Astrocyte (in vitro differentiated cells and primary cell): ENCODE measurements around the gene PSRC1. TPM values are rescaled to one million over a fixed set of nuclear protein-coding genes. Genes with fewer than 3 reads are reported as not detected.

Experiments used
- DNase-seq: peaks from one replicate; pipeline ENCODE4 v3.0.0-alpha.2; 2010; ENCODE audit warnings: low read depth
- FAIRE-seq: peaks from 2 replicates; lab custom pipeline; 2011; peaks lifted over from hg19 to GRCh38; lab: Jason Lieb, UNC
- H2AFZ ChIP-seq: 2 replicates; pipeline ENCODE4 v1.6.0; 2012; ENCODE audit warnings: low read depth, low read length, inconsistent platforms
- H3K27ac ChIP-seq: 2 replicates; pipeline ENCODE4 v1.5.1; 2011; ENCODE audit warnings: low read depth, low read length, inconsistent platforms
- H3K27me3 ChIP-seq: 2 replicates; pipeline ENCODE4 v1.6.0; 2011; ENCODE audit warnings: low read length, inconsistent platforms; ENCODE audit not compliant: insufficient read depth
- H3K36me3 ChIP-seq: 2 replicates; pipeline ENCODE4 v1.5.1; 2011; ENCODE audit warnings: low read length, inconsistent platforms; ENCODE audit not compliant: insufficient read depth
- H3K4me1 ChIP-seq: 2 replicates; pipeline ENCODE4 v1.5.1; 2011; ENCODE audit warnings: low read length, inconsistent platforms; ENCODE audit not compliant: insufficient read depth
- H3K4me2 ChIP-seq: 2 replicates; pipeline ENCODE4 v1.6.0; 2012; ENCODE audit warnings: low read length, inconsistent platforms
- H3K4me3 ChIP-seq: 2 replicates; pipeline ENCODE4 v1.5.1; 2011; ENCODE audit warnings: low read depth, mild to moderate bottlenecking, low read length, inconsistent platforms; ENCODE audit not compliant: insufficient read depth
- H3K79me2 ChIP-seq: 2 replicates; pipeline ENCODE4 v1.6.0; 2012; ENCODE audit warnings: mild to moderate bottlenecking, low read length, inconsistent platforms; ENCODE audit not compliant: insufficient read depth
- H3K9ac ChIP-seq: 2 replicates; pipeline ENCODE4 v1.6.0; 2012; ENCODE audit warnings: mild to moderate bottlenecking, low read length, inconsistent platforms
- H3K9me3 ChIP-seq: 2 replicates; pipeline ENCODE4 v1.5.1; 2012; ENCODE audit warnings: low read depth, mild to moderate bottlenecking, low read length, inconsistent platforms; ENCODE audit not compliant: insufficient read depth
- H4K20me1 ChIP-seq: 2 replicates; pipeline ENCODE4 v1.6.0; 2012; ENCODE audit warnings: low read length, inconsistent platforms; ENCODE audit not compliant: insufficient read depth
- H3K27ac Mint-ChIP-seq: one replicate; pipeline ENCODE4 v1.8.0; 2021; ENCODE audit warnings: mild to moderate bottlenecking, mixed read lengths; ENCODE audit not compliant: unreplicated experiment
- H3K27me3 Mint-ChIP-seq: one replicate; pipeline ENCODE4 v1.8.0; 2021; ENCODE audit warnings: low read depth, mixed read lengths; ENCODE audit not compliant: unreplicated experiment
- H3K36me3 Mint-ChIP-seq: one replicate; pipeline ENCODE4 v1.8.0; 2021; ENCODE audit warnings: low read depth, mixed read lengths; ENCODE audit not compliant: unreplicated experiment
- H3K4me1 Mint-ChIP-seq: one replicate; pipeline ENCODE4 v1.8.0; 2021; ENCODE audit warnings: low read depth, mixed read lengths; ENCODE audit not compliant: unreplicated experiment
- H3K4me3 Mint-ChIP-seq: one replicate; pipeline ENCODE4 v1.8.0; 2021; ENCODE audit warnings: mild to moderate bottlenecking, moderate library complexity, mixed read lengths; ENCODE audit not compliant: unreplicated experiment
- H3K9me3 Mint-ChIP-seq: one replicate; pipeline ENCODE4 v1.8.0; 2021; ENCODE audit warnings: mild to moderate bottlenecking, mixed read lengths; ENCODE audit not compliant: unreplicated experiment
- CTCF ChIP-seq: IDR thresholded peaks from 2 replicates; pipeline ENCODE4 v1.5.1; 2011; ENCODE audit warnings: low read depth, mild to moderate bottlenecking, inconsistent platforms, low read length, moderate library complexity; ENCODE audit not compliant: insufficient read depth
- EZH2 ChIP-seq: IDR thresholded peaks from 2 replicates; pipeline ENCODE4 v1.6.1; 2012; ENCODE audit warnings: mild to moderate bottlenecking, low read length, inconsistent platforms; ENCODE audit not compliant: insufficient read depth
- total RNA-seq: library from RNA; stranded (reverse); gene quantifications from 2 replicates; pipeline ENCODE4 v1.2.1, GENCODE V29; 2021

PSRC1 gene
- total RNA-seq, 1 donor from 2014 or later, result 7.7 TPM

- Mint-ChIP-seq H3K27me3 (peaks cover 2% of the 10 kb centered on the region), H3K36me3 (peaks cover 9% of the 10 kb centered on the region), H3K4me3 (no peak overlapping the region), H3K9me3 (peaks cover 2% of the 10 kb centered on the region), H3K27ac (no peak overlapping the region), H3K4me1 (peaks cover 5% of the 10 kb centered on the region)
- Histone ChIP-seq H3K4me1 (peaks cover 6% of the 10 kb centered on the region), H3K4me2 (no peak overlapping the region), H3K27ac (no peak overlapping the region), H3K27me3 (no peaks in the 10 kb centered on the region), H3K79me2 (no peaks in the 10 kb centered on the region), H3K36me3 (no peaks in the 10 kb centered on the region), H3K9me3 (peaks cover 6% of the 10 kb centered on the region), H3K9ac (no peak overlapping the region), H4K20me1 (no peaks in the 10 kb centered on the region), H2AFZ (peak overlapping the region; percentile 39), H3K4me3 (no peak overlapping the region)
- TF ChIP-seq CTCF, result peak; percentile 76
- no peak for TF ChIP-seq EZH2
- DNase-seq (peak; percentile 46), FAIRE-seq (no peak)
Observed at GRCh38 chr1:109263597-109264378, 19.2 kb downstream of the PSRC1 start.

GRCh38 chr1:109263234-109263596 lies 19.7 kb downstream of the PSRC1 start:
- peaks cover 5% of the 10 kb centered on the region for H3K4me1 Mint-ChIP-seq

More at GRCh38 chr1:109263234-109263596, 19.7 kb downstream of the PSRC1 start:
- Histone ChIP-seq H3K36me3 (no peaks in the 10 kb centered on the region), H3K27me3 (no peaks in the 10 kb centered on the region), H3K4me1 (peaks cover 6% of the 10 kb centered on the region), H4K20me1 (no peaks in the 10 kb centered on the region), H2AFZ (peak overlapping the region; percentile 39), H3K4me2 (no peak overlapping the region), H3K27ac (no peak overlapping the region), H3K4me3 (no peak overlapping the region), H3K79me2 (no peaks in the 10 kb centered on the region), H3K9ac (no peak overlapping the region), H3K9me3 (no peaks in the 10 kb centered on the region)
- H3K27me3 Mint-ChIP-seq, result peaks cover 2% of the 10 kb centered on the region
- H3K27ac Mint-ChIP-seq, result no peak overlapping the region
- H3K4me3 Mint-ChIP-seq, result no peak overlapping the region
- peaks cover 7% of the 10 kb centered on the region for H3K36me3 Mint-ChIP-seq
- no peak for TF ChIP-seq EZH2
- no peak for TF ChIP-seq CTCF
- H3K9me3 Mint-ChIP-seq, result peaks cover 2% of the 10 kb centered on the region
- FAIRE-seq (no peak), DNase-seq (no peak)
